A673 (cell line): ENCODE data around the gene PTPN23.

Experiments used
- EZH2 ChIP-seq: fragments of 200-600 bp; sonication (generic); IDR thresholded peaks from 2 replicates; pipeline ENCODE4 v1.6.1; 2017; ENCODE audit warnings: borderline replicate concordance, low read depth, mild to moderate bottlenecking, mixed read lengths, antibody characterized with exemption, low read length; ENCODE audit not compliant: poor library complexity, severe bottlenecking
- TF ChIP-seq, protein P1 (sequence below): fragments of 300-800, 200-600 bp; sonication (generic); conservative IDR thresholded peaks from 2 replicates; pipeline ENCODE4 v1.5.1; 2017; ENCODE audit warnings: low read depth, mild to moderate bottlenecking, antibody characterized with exemption, low read length, moderate library complexity, mixed read lengths

DNA sequence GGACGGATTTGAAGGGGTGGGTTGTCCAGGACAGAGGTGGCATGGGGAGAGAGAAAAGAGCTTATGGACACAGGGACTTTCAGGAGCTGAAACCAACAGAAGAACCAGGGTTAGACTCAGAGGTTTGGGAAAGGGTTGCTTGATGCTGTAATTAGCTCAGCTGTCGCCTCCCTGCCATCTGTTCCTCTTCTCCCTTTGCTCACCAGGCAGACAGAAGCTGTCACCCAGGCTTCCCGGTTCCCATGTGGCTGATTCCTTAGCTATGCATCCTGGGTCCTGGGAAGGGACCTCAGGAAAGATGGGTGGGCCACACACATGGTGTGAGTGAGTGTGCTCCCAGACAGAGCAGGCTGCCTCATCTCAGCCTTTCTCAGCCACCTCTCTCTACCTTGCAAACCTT is 14.1 kb downstream of the PTPN23 start:
- TF ChIP-seq, protein P1, sequence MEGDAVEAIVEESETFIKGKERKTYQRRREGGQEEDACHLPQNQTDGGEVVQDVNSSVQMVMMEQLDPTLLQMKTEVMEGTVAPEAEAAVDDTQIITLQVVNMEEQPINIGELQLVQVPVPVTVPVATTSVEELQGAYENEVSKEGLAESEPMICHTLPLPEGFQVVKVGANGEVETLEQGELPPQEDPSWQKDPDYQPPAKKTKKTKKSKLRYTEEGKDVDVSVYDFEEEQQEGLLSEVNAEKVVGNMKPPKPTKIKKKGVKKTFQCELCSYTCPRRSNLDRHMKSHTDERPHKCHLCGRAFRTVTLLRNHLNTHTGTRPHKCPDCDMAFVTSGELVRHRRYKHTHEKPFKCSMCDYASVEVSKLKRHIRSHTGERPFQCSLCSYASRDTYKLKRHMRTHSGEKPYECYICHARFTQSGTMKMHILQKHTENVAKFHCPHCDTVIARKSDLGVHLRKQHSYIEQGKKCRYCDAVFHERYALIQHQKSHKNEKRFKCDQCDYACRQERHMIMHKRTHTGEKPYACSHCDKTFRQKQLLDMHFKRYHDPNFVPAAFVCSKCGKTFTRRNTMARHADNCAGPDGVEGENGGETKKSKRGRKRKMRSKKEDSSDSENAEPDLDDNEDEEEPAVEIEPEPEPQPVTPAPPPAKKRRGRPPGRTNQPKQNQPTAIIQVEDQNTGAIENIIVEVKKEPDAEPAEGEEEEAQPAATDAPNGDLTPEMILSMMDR, result no peak
- TF ChIP-seq EZH2, result no peak
